Liver (tissue), 9 donors: ENCODE data around the gene ENPP1. TPM values are rescaled to one million over a fixed set of nuclear protein-coding genes. Genes with fewer than 3 reads are reported as not detected.

Experiments used
- DNase-seq: peaks from one replicate; pipeline ENCODE4 v3.0.0-alpha.2; 2017; ENCODE audit warnings: low spot score
- H3K27ac ChIP-seq, 2 donors: one replicate each; pipeline ENCODE4 v1.7.0; 2013; ENCODE audit warnings: inconsistent platforms in 2 of 2, low read length in 2 of 2, control low read depth in 1 of 2, low read depth in 1 of 2, mild to moderate bottlenecking in 1 of 2
- H3K27me3 ChIP-seq, 4 donors: one replicate each; pipeline versions ENCODE4 v1.6.1 to v1.7.0; 2013; ENCODE audit warnings: low read length in 3 of 4, inconsistent platforms in 1 of 4, mild to moderate bottlenecking in 1 of 4, moderate library complexity in 1 of 4; ENCODE audit not compliant: control insufficient read depth in 4 of 4, insufficient read depth in 4 of 4
- H3K36me3 ChIP-seq, 4 donors: one replicate each; pipeline versions ENCODE4 v1.6.1 to v1.7.0; 2013; ENCODE audit warnings: low read length in 3 of 4, mild to moderate bottlenecking in 3 of 4, low read depth in 1 of 4, moderate library complexity in 1 of 4; ENCODE audit not compliant: control insufficient read depth in 4 of 4, insufficient read depth in 3 of 4
- H3K4me1 ChIP-seq, 4 donors: one replicate each; pipeline versions ENCODE4 v1.6.1 to v1.7.0; 2013; ENCODE audit warnings: low read length in 3 of 4, mild to moderate bottlenecking in 3 of 4, moderate library complexity in 1 of 4; ENCODE audit not compliant: control insufficient read depth in 4 of 4, insufficient read depth in 4 of 4
- H3K4me3 ChIP-seq, 3 donors: one replicate each; pipeline versions ENCODE4 v1.6.1 to v1.7.0; 2013; ENCODE audit warnings: low read length in 3 of 3, control low read depth in 1 of 3, low read depth in 1 of 3, mild to moderate bottlenecking in 1 of 3
- H3K9ac ChIP-seq, 2 donors: one replicate each; pipeline ENCODE4 v1.7.0; 2013; ENCODE audit warnings: low read length in 2 of 2, mild to moderate bottlenecking in 2 of 2, moderate library complexity in 2 of 2, control low read depth in 1 of 2, low read depth in 1 of 2
- H3K9me3 ChIP-seq, 4 donors: one replicate each; pipeline versions ENCODE4 v1.6.1 to v1.7.0; 2013; ENCODE audit warnings: low read length in 3 of 4; ENCODE audit not compliant: control insufficient read depth in 4 of 4
- EGR1 ChIP-seq, 2 donors: IDR thresholded peaks; 2 replicates each; pipeline ENCODE4 v1.6.1; 2016 to 2018; ENCODE audit warnings: antibody characterized with exemption in 2 of 2, low read depth in 2 of 2
- FOXA1 ChIP-seq: IDR thresholded peaks from 2 replicates; pipeline ENCODE4 v1.6.1; 2016; ENCODE audit warnings: antibody characterized with exemption
- FOXA2 ChIP-seq: IDR thresholded peaks from 2 replicates; pipeline ENCODE4 v1.6.1; 2016; ENCODE audit warnings: antibody characterized with exemption
- GABPA ChIP-seq, 2 donors: IDR thresholded peaks in 1 of 2; conservative IDR thresholded peaks in 1 of 2; 2 replicates each; pipeline ENCODE4 v1.6.1; 2016; ENCODE audit warnings: antibody characterized with exemption in 2 of 2, mild to moderate bottlenecking in 1 of 2, moderate library complexity in 1 of 2
- HNF4A ChIP-seq, 2 donors: conservative IDR thresholded peaks; 2 replicates each; pipeline ENCODE4 v1.6.1; 2016; ENCODE audit warnings: antibody characterized with exemption in 2 of 2, mild to moderate bottlenecking in 2 of 2
- JUND ChIP-seq, 2 donors: IDR thresholded peaks; 2 replicates each; pipeline ENCODE4 v1.6.1; 2016; ENCODE audit warnings: antibody characterized with exemption in 2 of 2
- NR2F2 ChIP-seq: IDR thresholded peaks from 2 replicates; pipeline ENCODE4 v1.6.1; 2016; ENCODE audit warnings: antibody characterized with exemption
- RXRA ChIP-seq, 2 donors: IDR thresholded peaks; 2 replicates each; pipeline ENCODE4 v1.6.1; 2017 to 2018; ENCODE audit warnings: antibody characterized with exemption in 2 of 2, mild to moderate bottlenecking in 1 of 2
- SP1 ChIP-seq: IDR thresholded peaks from 2 replicates; pipeline ENCODE4 v1.6.1; 2018; ENCODE audit warnings: antibody characterized with exemption, mild to moderate bottlenecking
- TAF1 ChIP-seq: conservative IDR thresholded peaks from 2 replicates; pipeline ENCODE4 v1.6.1; 2016; ENCODE audit warnings: antibody characterized with exemption, mild to moderate bottlenecking
- YY1 ChIP-seq: IDR thresholded peaks from 2 replicates; pipeline ENCODE4 v1.6.1; 2016; ENCODE audit warnings: antibody characterized with exemption, mild to moderate bottlenecking
- WGBS: extraction: QIAGEN DNeasy Blood & Tissue Kit; methylation state at CpG from one replicate; pipeline ENCODE4 v1.1.7; 2013; 5-methylcytosine and 5-hydroxymethylcytosine counted together
- polyA plus RNA-seq, 2 donors: library from polyadenylated mRNA; stranded (reverse) in 1 of 2; unstranded in 1 of 2; fragments of 200-250 nt in 1 of 2; fragments of >200 nt in 1 of 2; fragmentation: Nextera tagmentation in 1 of 2; extraction: Ambion mirVana in 1 of 2; gene quantifications; one replicate each; pipeline versions ENCODE4 v1.2.1 to v1.2.3, GENCODE V29; 2013 to 2015
- total RNA-seq, 2 donors: library from RNA; depleted of rRNA; stranded (reverse); fragments of >200 nt; gene quantifications; one replicate each; pipeline ENCODE4 v1.2.3, GENCODE V29; 2014
- TF ChIP-seq, protein P1 (sequence below): IDR thresholded peaks from 2 replicates; pipeline ENCODE4 v1.6.1; 2016; ENCODE audit warnings: antibody characterized with exemption, mild to moderate bottlenecking
- TF ChIP-seq, protein P2 (sequence below): IDR thresholded peaks from 2 replicates; pipeline ENCODE4 v1.6.1; 2016; ENCODE audit warnings: antibody characterized with exemption
- TF ChIP-seq, protein P3 (sequence below): IDR thresholded peaks from 2 replicates; pipeline ENCODE4 v1.6.1; 2016; ENCODE audit warnings: antibody characterized with exemption
- TF ChIP-seq, protein P4 (sequence below): IDR thresholded peaks from 2 replicates; pipeline ENCODE4 v1.6.1; 2016; ENCODE audit warnings: antibody characterized with exemption
- TF ChIP-seq, protein P5 (sequence below): fragments of 150-350 bp; IDR thresholded peaks from 2 replicates; pipeline ENCODE4 v1.5.1; 2017; ENCODE audit warnings: improper control_type of control experiment, low read depth, low read length; ENCODE audit not compliant: missing input control
- donor health status: healthy.
- donor health status: healthy.
- donor health status: healthy.
- donor health status: healthy.
- donor health status: healthy.

Gene ENPP1
- total and polyA plus RNA-seq, 4 donors: 9.5 to 53.1 (median 31.1) TPM

DNA sequence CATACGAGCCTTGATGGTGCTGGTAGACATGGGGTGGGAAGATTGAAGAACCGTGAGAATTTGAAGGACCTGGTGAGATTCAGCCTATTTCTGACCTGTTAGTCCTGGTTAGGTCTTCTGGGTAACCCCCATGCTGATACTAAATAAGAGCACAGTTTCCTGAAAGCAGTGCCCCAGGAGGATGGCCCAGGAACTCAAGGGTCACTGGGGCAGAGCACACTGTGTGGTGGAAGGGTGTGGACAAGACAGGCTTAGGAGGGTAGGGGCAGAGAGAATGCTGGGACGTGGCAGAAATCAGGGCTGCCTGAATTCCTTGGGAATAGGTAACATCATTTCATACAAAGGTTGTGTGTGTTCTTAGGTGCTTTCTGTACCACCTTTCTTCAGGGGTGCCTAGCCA is 31.9 kb upstream of the ENPP1 start:
- H3K4me1 ChIP-seq: no peaks in the 10 kb centered on the region
- no peak for DNase-seq
- no peak overlapping the region for H3K4me3 ChIP-seq
- H3K27ac ChIP-seq: no peak overlapping the region
- 96% methylated on average over 3 of the region's 3 CpGs for WGBS
- TF ChIP-seq TAF1: no peak
- no peak for TF ChIP-seq EGR1 (IDR thresholded peaks at IDR 0.05; ENCODE audit: low read depth in 2 of 2)
- no peak for TF ChIP-seq YY1
- TF ChIP-seq, protein P1, sequence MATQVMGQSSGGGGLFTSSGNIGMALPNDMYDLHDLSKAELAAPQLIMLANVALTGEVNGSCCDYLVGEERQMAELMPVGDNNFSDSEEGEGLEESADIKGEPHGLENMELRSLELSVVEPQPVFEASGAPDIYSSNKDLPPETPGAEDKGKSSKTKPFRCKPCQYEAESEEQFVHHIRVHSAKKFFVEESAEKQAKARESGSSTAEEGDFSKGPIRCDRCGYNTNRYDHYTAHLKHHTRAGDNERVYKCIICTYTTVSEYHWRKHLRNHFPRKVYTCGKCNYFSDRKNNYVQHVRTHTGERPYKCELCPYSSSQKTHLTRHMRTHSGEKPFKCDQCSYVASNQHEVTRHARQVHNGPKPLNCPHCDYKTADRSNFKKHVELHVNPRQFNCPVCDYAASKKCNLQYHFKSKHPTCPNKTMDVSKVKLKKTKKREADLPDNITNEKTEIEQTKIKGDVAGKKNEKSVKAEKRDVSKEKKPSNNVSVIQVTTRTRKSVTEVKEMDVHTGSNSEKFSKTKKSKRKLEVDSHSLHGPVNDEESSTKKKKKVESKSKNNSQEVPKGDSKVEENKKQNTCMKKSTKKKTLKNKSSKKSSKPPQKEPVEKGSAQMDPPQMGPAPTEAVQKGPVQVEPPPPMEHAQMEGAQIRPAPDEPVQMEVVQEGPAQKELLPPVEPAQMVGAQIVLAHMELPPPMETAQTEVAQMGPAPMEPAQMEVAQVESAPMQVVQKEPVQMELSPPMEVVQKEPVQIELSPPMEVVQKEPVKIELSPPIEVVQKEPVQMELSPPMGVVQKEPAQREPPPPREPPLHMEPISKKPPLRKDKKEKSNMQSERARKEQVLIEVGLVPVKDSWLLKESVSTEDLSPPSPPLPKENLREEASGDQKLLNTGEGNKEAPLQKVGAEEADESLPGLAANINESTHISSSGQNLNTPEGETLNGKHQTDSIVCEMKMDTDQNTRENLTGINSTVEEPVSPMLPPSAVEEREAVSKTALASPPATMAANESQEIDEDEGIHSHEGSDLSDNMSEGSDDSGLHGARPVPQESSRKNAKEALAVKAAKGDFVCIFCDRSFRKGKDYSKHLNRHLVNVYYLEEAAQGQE: no peak
- TF ChIP-seq NR2F2: no peak
- TF ChIP-seq HNF4A (conservative IDR thresholded peaks at IDR 0.05): no peak
- H3K36me3 ChIP-seq: no peaks in the 10 kb centered on the region
- H3K27me3 ChIP-seq: no peaks in the 10 kb centered on the region
- H3K9me3 ChIP-seq: no peaks in the 10 kb centered on the region
- no peak overlapping the region for H3K9ac ChIP-seq

DNA sequence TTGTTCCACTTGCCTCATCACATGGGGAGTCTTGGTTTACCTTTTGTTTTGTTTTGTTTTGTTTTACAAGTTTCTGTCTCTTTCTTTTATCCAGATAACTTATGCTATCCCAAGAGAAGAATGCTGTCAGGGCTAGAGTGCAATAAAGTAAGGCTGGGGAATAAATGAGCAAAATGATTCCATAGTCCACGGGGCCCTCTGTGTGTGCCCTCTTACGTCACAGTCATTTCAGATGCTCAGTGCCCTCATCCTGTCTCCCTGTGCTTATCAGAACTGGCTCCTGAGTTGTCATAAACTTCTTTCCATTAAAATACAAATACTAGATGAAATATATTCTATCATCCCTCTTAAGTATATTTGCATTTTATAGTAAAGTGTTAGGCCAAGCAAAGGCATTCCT is 30.8 kb upstream of the ENPP1 start:
- TF ChIP-seq FOXA1: no peak
- no peak for TF ChIP-seq SP1
- TF ChIP-seq JUND (IDR thresholded peaks at IDR 0.05): no peak
- TF ChIP-seq, protein P2, sequence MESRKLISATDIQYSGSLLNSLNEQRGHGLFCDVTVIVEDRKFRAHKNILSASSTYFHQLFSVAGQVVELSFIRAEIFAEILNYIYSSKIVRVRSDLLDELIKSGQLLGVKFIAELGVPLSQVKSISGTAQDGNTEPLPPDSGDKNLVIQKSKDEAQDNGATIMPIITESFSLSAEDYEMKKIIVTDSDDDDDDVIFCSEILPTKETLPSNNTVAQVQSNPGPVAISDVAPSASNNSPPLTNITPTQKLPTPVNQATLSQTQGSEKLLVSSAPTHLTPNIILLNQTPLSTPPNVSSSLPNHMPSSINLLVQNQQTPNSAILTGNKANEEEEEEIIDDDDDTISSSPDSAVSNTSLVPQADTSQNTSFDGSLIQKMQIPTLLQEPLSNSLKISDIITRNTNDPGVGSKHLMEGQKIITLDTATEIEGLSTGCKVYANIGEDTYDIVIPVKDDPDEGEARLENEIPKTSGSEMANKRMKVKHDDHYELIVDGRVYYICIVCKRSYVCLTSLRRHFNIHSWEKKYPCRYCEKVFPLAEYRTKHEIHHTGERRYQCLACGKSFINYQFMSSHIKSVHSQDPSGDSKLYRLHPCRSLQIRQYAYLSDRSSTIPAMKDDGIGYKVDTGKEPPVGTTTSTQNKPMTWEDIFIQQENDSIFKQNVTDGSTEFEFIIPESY: no peak
- TF ChIP-seq HNF4A (conservative IDR thresholded peaks at IDR 0.05): no peak
- TF ChIP-seq, protein P3, sequence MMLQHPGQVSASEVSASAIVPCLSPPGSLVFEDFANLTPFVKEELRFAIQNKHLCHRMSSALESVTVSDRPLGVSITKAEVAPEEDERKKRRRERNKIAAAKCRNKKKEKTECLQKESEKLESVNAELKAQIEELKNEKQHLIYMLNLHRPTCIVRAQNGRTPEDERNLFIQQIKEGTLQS: no peak
- TF ChIP-seq YY1: no peak
- no peak for TF ChIP-seq FOXA2
- H3K27ac ChIP-seq: no peak overlapping the region
- no peaks in the 10 kb centered on the region for H3K4me1 ChIP-seq
- no peak overlapping the region for H3K4me3 ChIP-seq
- DNase-seq: no peak
- 66% methylated on average over 2 of the region's 2 CpGs for WGBS
- no peaks in the 10 kb centered on the region for H3K9me3 ChIP-seq
- H3K9ac ChIP-seq: no peak overlapping the region
- H3K27me3 ChIP-seq: no peaks in the 10 kb centered on the region
- no peaks in the 10 kb centered on the region for H3K36me3 ChIP-seq

DNA sequence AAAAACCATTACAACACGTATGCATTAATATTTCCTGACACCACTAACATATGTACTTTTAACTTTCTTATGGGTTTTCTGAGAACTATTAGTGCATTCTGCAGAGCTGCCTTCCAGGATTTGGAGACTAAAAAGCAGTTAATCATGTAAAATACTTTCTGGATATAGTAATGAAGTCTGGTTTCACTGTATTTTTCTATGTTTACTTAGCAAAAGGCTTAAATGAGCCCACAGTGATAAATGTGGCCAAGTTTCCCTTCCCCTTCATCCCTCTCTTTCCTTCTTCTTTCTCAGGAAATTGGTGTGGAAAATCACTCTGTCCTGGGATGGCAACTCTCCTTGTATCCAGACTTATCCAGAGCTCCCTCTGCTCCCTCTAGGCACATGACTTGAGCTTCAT is 29.7 kb upstream of the ENPP1 start:
- H3K36me3 ChIP-seq: no peaks in the 10 kb centered on the region
- H3K27ac ChIP-seq: no peak overlapping the region
- DNase-seq: no peak
- no peaks in the 10 kb centered on the region for H3K9me3 ChIP-seq
- H3K4me3 ChIP-seq: no peak overlapping the region
- 85% methylated on average over 1 of the region's 1 CpG for WGBS
- H3K9ac ChIP-seq: no peak overlapping the region
- H3K4me1 ChIP-seq: no peaks in the 10 kb centered on the region
- no peaks in the 10 kb centered on the region for H3K27me3 ChIP-seq
- TF ChIP-seq RXRA (IDR thresholded peaks at IDR 0.05) (no peak), NR2F2 (no peak), FOXA1 (no peak), EGR1 (IDR thresholded peaks at IDR 0.05; ENCODE audit: low read depth in 2 of 2) (no peak), YY1 (no peak), GABPA (IDR thresholded peaks at IDR 0.05 in 1 of 2, conservative IDR thresholded peaks at IDR 0.05 in 1 of 2) (no peak), SP1 (no peak)
- TF ChIP-seq, protein P1: no peak
- TF ChIP-seq, protein P4, sequence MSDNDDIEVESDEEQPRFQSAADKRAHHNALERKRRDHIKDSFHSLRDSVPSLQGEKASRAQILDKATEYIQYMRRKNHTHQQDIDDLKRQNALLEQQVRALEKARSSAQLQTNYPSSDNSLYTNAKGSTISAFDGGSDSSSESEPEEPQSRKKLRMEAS: no peak
- TF ChIP-seq, protein P5, sequence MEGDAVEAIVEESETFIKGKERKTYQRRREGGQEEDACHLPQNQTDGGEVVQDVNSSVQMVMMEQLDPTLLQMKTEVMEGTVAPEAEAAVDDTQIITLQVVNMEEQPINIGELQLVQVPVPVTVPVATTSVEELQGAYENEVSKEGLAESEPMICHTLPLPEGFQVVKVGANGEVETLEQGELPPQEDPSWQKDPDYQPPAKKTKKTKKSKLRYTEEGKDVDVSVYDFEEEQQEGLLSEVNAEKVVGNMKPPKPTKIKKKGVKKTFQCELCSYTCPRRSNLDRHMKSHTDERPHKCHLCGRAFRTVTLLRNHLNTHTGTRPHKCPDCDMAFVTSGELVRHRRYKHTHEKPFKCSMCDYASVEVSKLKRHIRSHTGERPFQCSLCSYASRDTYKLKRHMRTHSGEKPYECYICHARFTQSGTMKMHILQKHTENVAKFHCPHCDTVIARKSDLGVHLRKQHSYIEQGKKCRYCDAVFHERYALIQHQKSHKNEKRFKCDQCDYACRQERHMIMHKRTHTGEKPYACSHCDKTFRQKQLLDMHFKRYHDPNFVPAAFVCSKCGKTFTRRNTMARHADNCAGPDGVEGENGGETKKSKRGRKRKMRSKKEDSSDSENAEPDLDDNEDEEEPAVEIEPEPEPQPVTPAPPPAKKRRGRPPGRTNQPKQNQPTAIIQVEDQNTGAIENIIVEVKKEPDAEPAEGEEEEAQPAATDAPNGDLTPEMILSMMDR: no peak
